Stimulated activated naive CD4-positive, alpha-beta T cell (primary cell): ENCODE results near the gene SLC9A3.
"Not testable (repeated sequence)": the region's sequence is repeated elsewhere in the genome, so short reads cannot be mapped to it uniquely, and the experiment has no call there.

Experiments used
- DNase-seq, 6 experiments: peaks; one replicate each; lab custom pipeline; 2025; lab: John Stamatoyannopoulos, UW

SLC9A3 gene

DNA sequence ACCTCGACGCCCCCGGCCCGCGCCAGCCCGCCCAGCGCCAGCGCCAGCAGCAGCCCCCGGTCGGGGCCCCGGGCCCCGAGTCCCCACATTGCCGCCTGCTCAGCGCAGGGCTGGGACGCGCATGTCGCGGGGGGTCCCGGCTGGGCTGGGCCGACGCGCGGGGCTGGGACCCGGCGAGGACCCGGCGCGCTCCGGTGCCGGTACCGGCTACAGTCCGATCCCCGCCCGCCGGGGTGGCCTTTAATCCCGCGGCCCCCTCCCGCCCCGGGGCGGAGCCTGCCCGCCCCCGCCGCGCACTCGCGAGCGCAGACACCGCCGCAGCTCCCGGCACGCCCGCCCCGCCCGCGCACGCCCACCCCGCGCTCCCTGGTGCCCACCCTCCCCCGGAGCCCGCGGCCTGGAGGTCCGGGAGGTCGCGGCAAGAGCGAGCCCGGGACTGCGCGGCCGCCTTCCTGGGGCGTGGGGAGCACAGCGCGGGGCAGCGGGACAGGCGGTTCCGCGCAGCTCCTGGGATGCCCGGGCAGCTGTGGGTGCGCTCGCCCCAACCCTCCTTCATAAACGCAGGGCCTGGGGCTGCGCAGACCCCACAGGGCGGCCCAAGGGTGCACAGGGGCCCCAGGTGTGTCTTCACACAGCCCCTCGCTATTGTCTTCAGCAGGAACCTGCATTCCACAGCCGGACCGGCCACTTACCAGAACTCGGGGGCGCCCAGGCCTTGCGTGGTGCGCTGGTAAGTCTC, at the start of gene SLC9A3:
Gene SLC9A3 (minus strand): TSS at position 216 of the 739 bp plus-strand sequence.
- DNase-seq = no peak

- no peak for DNase-seq
Observed at GRCh38 chr5:573976-574375, 49.7 kb upstream of the SLC9A3 start.

DNA sequence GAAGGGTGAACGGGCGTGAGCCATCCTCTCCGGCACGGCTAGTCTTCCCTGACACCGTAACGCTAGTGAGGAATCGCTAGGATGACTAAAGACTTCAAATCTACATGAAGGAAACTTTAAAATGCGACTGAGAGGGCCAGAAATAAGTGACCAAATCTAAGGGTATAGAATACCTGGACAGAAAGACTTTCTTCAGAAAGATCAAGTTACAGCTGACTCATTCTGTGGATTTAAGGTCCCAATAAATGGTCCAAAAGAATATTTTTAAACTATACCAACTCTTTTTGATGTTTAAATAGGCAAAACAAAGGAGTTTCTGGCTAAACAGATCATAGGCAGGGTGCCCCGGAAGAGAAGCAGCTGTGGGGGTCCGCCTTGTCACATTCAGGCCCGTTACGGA, 49.0 kb upstream of the SLC9A3 start:
- DNase-seq = no peak

DNA sequence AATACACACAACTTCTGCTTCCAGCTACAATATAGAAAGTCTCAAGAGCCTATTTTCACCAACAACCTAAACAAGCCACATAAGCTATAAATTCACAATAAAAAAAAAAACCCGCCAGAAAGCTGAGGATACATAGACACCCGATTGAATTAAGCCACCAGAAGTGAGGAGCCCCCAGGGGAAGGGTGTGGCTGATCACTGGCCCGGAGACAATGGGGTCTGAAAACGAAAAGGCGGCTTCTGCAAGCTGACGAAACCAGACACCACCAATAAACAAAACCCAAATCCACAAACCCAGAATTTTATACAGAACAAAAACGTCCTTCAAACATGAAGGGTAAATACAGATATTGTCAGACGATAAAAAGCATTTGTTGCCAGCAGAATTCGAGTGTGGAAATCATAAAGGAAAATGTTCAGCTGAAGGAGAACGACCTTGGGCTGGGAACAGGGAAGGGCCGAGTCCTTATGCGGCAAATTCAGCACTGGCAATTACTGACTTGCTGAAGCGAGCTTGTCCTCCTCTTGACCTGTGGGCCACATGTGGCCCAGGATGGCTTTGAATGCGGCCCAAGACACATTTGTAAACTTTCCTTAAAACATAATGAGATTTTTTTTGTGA, 48.3 kb upstream of the SLC9A3 start:
- DNase-seq = no peak

- no peak for DNase-seq
Observed at GRCh38 chr5:571791-572190, 47.5 kb upstream of the SLC9A3 start.

GRCh38 chr5:570886-571285, 46.6 kb upstream of the SLC9A3 start:
- DNase-seq = no peak

DNA sequence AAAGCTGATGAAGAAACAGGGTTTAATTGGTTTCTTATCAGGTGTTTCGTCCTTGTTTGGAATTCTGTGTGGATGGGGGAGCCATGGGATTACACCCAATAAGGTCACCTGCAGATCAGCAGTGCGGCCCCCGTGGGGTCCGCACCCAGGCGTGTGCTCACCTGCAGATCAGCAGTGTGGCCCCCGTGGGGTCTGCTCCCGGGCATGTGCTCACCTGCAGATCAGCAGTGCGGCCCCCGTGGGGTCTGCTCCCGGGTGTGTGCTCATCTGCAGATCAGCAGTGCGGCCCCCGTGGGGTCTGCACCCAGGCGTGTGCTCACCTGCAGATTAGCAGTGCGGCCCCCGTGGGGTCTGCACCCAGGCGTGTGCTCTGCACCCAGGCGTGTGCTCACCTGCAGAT, 46.2 kb upstream of the SLC9A3 start:
- no peak for DNase-seq

DNA sequence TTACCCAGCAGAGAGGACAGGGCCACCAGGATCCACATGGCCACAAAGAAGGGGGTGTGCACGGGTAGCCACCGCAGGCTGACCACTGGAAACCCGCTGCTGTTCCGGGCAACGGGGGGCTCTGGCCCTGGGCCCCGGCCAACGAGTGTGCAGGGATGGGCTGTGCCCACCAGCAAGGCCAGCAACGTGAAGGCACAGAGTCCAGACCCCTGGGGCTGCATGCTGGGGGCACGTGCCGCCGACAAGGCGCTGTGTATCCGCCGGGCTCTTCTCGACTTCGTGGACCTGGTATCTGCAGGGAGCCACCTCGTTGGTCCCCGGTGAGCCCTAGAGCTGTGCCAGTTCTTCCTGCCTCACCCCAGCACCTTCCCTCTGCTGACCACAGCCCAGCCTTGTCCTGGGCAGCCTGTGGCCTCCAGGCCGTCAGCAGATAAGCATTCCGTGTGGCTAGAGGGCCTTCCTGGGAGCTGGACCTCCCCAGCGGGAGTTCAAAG, 45.7 kb upstream of the SLC9A3 start:
- no peak for DNase-seq

GRCh38 chr5:569358-569867, 45.2 kb upstream of the SLC9A3 start:
- DNase-seq = no peak

DNA sequence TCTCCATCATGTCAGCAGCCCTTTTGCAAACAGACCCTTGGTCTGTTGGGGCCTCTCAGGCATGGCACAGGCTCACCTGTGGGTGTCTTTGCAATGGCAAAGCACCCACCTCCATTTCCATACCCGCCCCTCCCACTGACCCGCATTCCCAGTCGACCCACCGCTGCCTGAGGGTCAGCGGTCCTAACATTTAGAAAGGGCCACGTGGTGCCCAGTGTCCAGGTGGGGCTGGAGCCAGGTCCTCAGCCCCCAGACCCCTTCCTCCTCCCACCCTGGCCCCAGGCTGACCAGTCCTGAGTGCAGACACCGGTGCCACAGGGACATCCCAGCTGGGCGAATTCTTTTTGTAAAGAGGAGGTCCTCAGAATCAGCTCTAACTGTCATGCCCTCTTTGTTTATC, 44.6 kb upstream of the SLC9A3 start:
- no peak for DNase-seq

- no peak for DNase-seq
Observed at GRCh38 chr5:568061-568781, 44.0 kb upstream of the SLC9A3 start.

- no peak for DNase-seq
Observed at GRCh38 chr5:567664-568060, 43.4 kb upstream of the SLC9A3 start.

DNA sequence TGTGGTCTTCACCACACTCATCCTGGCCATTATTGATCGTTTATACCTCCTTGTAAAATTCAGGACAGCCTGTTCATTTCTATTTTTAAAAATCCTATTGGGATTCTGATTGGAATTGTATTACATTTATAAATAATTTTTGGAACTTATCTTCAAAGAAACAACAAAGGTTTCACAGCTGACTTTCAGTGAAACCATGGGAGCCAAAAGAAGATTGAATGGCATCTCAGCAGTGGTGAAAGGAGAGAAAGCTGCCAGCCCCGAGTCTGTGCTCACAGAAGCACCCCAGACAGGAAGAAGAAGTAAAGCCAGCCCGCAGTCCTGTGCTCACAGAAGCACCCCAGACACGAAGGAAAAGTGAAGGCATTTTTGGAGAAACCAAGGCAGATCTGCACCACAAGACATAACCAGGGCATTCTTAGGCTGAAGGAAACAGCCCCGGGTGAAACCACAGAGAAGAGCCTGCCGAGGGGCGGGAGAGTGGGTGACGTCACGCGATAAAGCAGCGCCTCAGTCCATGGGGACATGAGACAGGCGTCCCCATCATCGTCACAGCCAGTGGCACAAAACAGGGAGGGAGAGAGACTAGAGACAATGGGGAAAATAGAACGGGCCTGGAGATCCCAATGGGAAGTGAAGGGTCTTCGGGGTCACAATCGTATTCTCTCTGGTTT, 42.5 kb upstream of the SLC9A3 start:
- DNase-seq = no peak

DNA sequence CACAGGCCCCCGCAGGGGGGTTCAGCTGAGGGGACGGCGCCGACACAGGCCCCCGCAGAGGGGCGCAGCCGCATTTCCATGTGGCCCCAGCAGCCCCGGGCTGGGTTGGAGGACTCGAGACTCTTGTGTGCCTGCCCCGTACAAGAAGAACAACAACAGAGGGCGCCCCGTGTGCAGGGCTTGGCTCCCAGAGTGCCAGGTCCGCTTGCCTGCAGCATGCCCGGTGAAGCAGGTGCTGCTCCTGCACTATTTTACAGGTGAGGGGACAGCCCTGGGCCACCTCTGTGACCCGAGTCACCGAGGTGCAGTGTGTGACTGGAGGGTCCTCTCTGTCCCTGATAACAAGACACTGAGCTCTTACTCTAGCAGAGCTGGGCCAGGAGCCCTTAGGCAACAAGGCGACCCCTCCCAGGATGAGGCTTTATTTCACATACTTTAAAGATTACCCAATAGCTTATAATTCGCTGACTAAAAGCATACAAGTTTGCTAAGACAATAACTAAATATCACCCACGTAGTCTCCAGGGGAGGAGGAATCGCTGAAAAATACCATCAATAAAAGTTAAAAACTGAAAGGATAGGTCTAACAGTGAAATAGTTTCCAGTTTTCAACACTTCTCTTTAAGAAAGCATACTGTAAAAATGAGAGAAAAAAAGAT, 41.7 kb upstream of the SLC9A3 start:
- DNase-seq = no peak

GRCh38 chr5:561408-561807, 37.2 kb upstream of the SLC9A3 start:
- no peak for DNase-seq

GRCh38 chr5:560792-561166, 36.5 kb upstream of the SLC9A3 start:
- DNase-seq = no peak

DNA sequence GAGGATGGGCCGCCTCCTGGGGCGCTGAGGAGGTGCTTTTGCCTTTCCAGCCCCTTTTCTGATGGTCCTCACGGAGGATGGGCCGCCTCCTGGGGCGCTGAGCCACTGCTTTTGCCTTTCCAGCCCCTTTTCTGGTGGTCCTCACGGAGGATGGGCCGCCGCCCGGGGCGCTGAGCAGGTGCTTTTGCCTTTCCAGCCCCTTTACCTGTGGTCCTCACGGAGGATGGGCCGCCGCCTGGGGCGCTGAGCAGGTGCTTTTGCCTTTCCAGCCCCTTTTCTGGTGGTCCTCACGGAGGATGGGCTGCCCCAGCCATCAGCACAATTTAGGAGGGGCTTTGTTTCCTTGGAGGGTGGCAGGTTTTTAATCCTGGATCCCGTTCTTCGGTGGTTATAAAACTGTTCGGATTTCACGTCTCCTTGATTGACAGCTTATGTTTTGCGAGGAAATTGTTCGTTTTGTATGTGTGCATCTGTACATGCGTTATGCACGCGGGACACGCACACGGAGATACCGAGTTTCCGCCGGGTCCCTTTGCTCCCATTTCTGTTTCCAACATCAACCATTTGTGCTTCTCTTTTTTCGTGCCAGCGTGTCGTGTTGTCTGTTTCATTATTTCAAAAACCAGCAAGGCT, 34.7 kb upstream of the SLC9A3 start:
- no peak for DNase-seq

- DNase-seq = no peak
Observed at GRCh38 chr5:558326-558725, 34.1 kb upstream of the SLC9A3 start.

DNA sequence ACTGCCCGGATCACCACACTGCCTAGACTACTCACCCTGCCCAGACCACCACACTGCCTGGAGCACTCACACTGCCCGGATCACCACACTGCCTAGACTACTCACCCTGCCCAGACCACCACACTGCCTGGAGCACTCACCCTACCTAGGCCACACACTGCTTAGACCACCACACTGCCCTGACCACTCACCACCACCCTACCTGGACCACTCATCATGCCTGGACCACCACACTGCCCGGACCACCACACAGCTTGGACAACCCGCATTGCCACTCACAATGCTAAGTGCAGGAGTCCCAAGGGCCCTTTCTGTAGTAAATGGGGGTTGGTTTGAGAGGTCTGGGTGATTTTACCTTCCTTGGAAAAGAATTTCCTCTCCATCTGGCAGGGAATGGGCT, 33.7 kb upstream of the SLC9A3 start:
- DNase-seq = not testable (repeated sequence)

DNA sequence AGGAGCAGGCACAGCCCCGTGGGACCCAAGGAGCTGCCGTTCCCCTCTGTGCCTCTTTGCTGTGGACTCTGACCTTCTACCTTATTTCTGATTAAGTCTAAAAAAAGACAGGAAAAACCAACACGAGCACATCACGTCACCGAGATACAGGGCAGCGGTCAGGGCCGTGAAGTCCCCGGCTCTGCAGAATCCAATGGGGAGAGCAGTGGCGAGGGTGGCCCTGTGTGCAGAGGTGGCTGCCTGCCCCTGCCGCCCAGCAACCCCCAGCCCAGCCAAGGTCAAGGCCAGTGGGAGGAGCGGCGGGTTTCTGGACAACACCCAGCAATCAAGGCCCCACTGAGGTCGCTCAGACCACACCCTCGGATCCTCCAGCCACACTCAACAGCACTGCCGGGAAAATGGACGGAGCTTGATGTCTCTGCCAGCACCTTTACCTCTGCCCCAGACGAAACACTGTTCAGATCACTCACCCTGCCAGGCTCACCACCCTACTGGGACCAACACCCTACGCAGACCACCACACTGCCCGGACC, 32.7 kb upstream of the SLC9A3 start:
- DNase-seq = no peak

DNA sequence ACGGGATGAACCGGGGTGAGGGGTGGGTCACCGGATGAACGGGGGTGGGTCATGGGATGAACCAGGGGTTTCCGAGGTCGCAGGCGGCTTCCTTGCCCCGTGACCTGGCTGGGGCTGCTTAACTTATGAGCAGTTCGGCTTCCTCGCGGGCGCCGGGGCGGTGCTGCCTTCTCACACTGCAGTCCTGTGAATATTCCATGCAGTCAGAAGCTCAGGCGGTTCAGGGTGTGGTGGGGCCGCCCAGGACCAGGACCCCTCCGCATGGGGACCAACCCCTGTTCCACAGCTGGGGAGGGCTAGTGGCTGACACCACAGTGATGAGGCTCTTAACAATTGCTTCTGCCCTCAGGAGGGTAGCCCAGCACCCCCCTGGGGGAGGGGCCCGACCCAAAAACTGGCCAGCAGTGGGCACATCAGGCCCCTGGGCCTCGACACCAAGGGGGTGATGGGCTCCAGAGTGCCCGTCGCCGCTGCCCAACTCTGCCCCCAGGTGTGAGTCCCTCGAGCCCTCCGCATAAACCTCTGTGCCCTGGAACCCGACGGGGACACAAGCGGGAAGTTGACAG, 30.9 kb upstream of the SLC9A3 start:
- DNase-seq = no peak
